GM23248 (cell line): ENCODE measurements around the gene ARF6. TPM values are rescaled to one million over a fixed set of nuclear protein-coding genes. Genes with fewer than 3 reads are reported as not detected.

Experiments
- DNase-seq: peaks from one replicate; pipeline ENCODE4 v3.0.0-alpha.2; 2015
- H2AFZ ChIP-seq: fragments of 200-600 bp; sonication (generic); 2 replicates; pipeline ENCODE4 v1.6.1; 2016; ENCODE audit warnings: antibody characterized with exemption
- H3F3A ChIP-seq: fragments of 200-600 bp; sonication (generic); 2 replicates; pipeline ENCODE4 v1.6.1; 2016; ENCODE audit warnings: mild to moderate bottlenecking, antibody characterized with exemption, mixed run types; ENCODE audit not compliant: insufficient read depth
- H3K27ac ChIP-seq: fragments of 200-600 bp; sonication (generic); 2 replicates; pipeline ENCODE4 v1.5.1; 2016; ENCODE audit warnings: mild to moderate bottlenecking
- H3K27me3 ChIP-seq: fragments of 200-600 bp; sonication (generic); replicated peaks from 2 replicates; pipeline ENCODE4 v1.6.1; 2016; ENCODE audit warnings: mild to moderate bottlenecking; ENCODE audit not compliant: insufficient read depth
- H3K36me3 ChIP-seq: fragments of 200-600 bp; sonication (generic); 2 replicates; pipeline ENCODE4 v1.6.1; 2016; ENCODE audit warnings: low read depth, mild to moderate bottlenecking
- H3K4me1 ChIP-seq: fragments of 200-600 bp; sonication (generic); 2 replicates; pipeline ENCODE4 v1.6.1; 2016; ENCODE audit warnings: mild to moderate bottlenecking; ENCODE audit not compliant: insufficient read depth
- H3K4me2 ChIP-seq: fragments of 200-600 bp; sonication (generic); one replicate; pipeline ENCODE4 v1.6.1; 2016; ENCODE audit warnings: mild to moderate bottlenecking; ENCODE audit not compliant: unreplicated experiment
- H3K4me3 ChIP-seq: fragments of 200-600 bp; sonication (generic); 2 replicates; pipeline ENCODE4 v1.5.1; 2016; ENCODE audit warnings: mild to moderate bottlenecking
- H3K79me2 ChIP-seq: fragments of 200-600 bp; sonication (generic); 2 replicates; pipeline ENCODE4 v1.6.1; 2016; ENCODE audit warnings: mild to moderate bottlenecking; ENCODE audit not compliant: insufficient read depth
- H3K9ac ChIP-seq: fragments of 200-600 bp; sonication (generic); 2 replicates; pipeline ENCODE4 v1.6.1; 2016; ENCODE audit warnings: mild to moderate bottlenecking
- H3K9me2 ChIP-seq: fragments of 200-600 bp; sonication (generic); 2 replicates; pipeline ENCODE4 v1.6.1; 2016; ENCODE audit warnings: mixed run types, mild to moderate bottlenecking, moderate library complexity; ENCODE audit not compliant: insufficient read depth
- H3K9me3 ChIP-seq: fragments of 200-600 bp; sonication (generic); one replicate; pipeline ENCODE4 v1.6.1; 2017; ENCODE audit warnings: low read depth
- H4K20me1 ChIP-seq: fragments of 200-600 bp; sonication (generic); 2 replicates; pipeline ENCODE4 v1.6.0; 2016; ENCODE audit not compliant: insufficient read depth
- EZH2 ChIP-seq: fragments of 200-600 bp; sonication (generic); IDR thresholded peaks from 2 replicates; pipeline ENCODE4 v1.6.1; 2018; ENCODE audit warnings: antibody characterized with exemption, mild to moderate bottlenecking; ENCODE audit not compliant: insufficient read depth, poor library complexity, severe bottlenecking
- EZH2phosphoT487 ChIP-seq: fragments of 200-600 bp; sonication (generic); IDR thresholded peaks from 2 replicates; pipeline ENCODE4 v1.6.1; 2018; ENCODE audit warnings: antibody characterized with exemption, moderate library complexity, mild to moderate bottlenecking, low read depth; ENCODE audit not compliant: insufficient read depth
- WGBS, 2 experiments: methylation state at CpG; one replicate each; pipeline ENCODE4 v1.1.6; 2015 to 2017; ENCODE audit warnings: low lambda C conversion rate in 2 of 2, low coverage in 1 of 2; ENCODE audit errors: missing lambda C conversion rate in 2 of 2; 5-methylcytosine and 5-hydroxymethylcytosine counted together
- in situ Hi-C: fragments of 300-500 bp; cut with MboI; formaldehyde crosslinking; loops from 2 replicates; pipeline ENCODE4 v1.15.0; 2020
- polyA plus RNA-seq: library from polyadenylated mRNA; unstranded; fragments of >200 nt; fragmentation: Nextera tagmentation; extraction: Ambion mirVana; gene quantifications from 2 replicates; pipeline ENCODE4 v1.2.1, GENCODE V29; 2016
- total RNA-seq: library from RNA; depleted of rRNA; stranded (reverse); fragments of >200 nt; shearing (Covaris generic); gene quantifications from 2 replicates; pipeline ENCODE4 v1.2.3, GENCODE V29; 2014

The ARF6 gene
- total and polyA plus RNA-seq, 2 experiments from 2014 or later = 92.5 to 120 TPM

DNA sequence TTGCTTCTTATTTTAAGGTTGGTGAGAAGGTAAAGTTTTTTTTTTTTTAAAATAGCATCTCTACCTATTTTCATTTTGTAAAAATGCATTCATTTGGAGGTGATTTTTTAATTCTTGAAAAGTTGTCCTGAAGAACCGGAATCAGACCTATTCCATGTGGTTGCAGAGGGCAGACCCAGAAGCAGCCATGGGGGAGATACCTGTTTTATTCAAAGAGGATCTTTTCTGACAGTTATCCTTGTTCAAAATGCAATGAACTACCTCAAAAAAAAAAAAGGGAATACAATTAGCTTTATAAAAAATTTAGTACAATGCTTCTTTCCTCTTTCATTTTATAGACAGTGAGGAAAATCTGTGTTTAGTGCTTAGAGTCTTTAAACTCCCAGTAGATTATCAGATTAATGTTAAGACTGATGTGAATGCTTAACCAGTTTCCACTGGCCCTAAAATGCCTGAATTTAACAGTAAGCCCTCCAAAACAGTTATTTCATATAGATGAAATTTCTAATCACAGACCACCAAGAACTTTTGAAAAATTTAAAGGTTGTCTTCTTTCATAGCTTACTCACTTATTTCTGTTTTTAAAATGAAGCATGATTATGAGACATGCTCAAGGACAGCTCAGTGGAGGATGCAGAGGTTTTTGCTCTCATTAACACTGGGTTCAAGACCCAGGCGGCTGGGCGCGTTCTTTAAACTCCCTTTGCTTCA, 31.7 kb upstream of the ARF6 start:
- H3K36me3 ChIP-seq = no peaks in the 10 kb centered on the region
- TF ChIP-seq EZH2 (no peak), EZH2phosphoT487 (no peak)
- H3K9me3 ChIP-seq = no peaks in the 10 kb centered on the region
- peak overlapping the region; percentile 98 for H3K4me3 ChIP-seq
- 22 to 25% methylated on average over 4 of the region's 4 CpGs for WGBS, 2 experiments
- peak overlapping the region; percentile 100 for H3K27ac ChIP-seq
- H3K4me1 ChIP-seq = peaks cover 20% of the 10 kb centered on the region
- no peaks in the 10 kb centered on the region for H3K27me3 ChIP-seq
- H3K9ac ChIP-seq = peak overlapping the region; percentile 99
- H3K79me2 ChIP-seq = peaks cover 21% of the 10 kb centered on the region
- no peaks in the 10 kb centered on the region for H3K9me2 ChIP-seq
- peaks cover 35% of the 10 kb centered on the region for H3F3A ChIP-seq
- H4K20me1 ChIP-seq = no peaks in the 10 kb centered on the region
- DNase-seq = peak; percentile 11
- H3K4me2 ChIP-seq = peak overlapping the region; percentile 85
- in situ Hi-C loops = loop anchor here (25.0 kb wide), 1 partner anchor 676 kb away; the partner anchor contains the start of gene MAP4K5
- peak overlapping the region; percentile 96 for H2AFZ ChIP-seq

DNA sequence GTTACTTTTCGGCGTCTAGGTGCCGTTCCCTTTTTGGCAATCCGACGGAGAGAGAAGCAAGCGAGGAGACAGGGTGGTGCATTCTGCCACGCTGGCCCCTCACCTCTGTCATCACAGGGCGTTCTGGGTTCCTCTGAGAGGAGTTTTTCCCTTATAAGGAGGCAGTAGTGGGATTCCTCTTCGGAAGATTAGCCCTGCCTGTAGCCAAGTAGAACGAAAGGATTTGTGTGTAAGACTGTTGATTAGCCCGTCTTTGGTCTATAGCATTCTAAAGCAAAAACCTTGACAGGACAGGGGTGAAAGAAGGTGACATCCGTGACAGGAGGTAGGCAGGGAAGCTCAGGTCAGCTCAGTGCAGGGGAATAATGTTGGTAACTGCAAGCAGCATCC, 31.2 kb upstream of the ARF6 start:
- Histone ChIP-seq H3K9me3 (no peaks in the 10 kb centered on the region), H4K20me1 (no peaks in the 10 kb centered on the region), H3K27me3 (no peaks in the 10 kb centered on the region), H3K9me2 (no peaks in the 10 kb centered on the region), H3K79me2 (peaks cover 21% of the 10 kb centered on the region), H3K36me3 (no peaks in the 10 kb centered on the region), H3K4me1 (peaks cover 20% of the 10 kb centered on the region), H3K27ac (peak overlapping the region; percentile 100), H2AFZ (peak overlapping the region; percentile 96), H3F3A (peaks cover 35% of the 10 kb centered on the region), H3K9ac (peak overlapping the region; percentile 99), H3K4me3 (peak overlapping the region; percentile 98), H3K4me2 (peak overlapping the region; percentile 85)
- in situ Hi-C loops = loop anchor here (25.0 kb wide), 1 partner anchor 676 kb away; the partner anchor contains the start of gene MAP4K5
- peak; percentile 86 for DNase-seq
- 0 to 1% methylated on average over 12 of the region's 12 CpGs for WGBS, 2 experiments
- TF ChIP-seq EZH2 = no peak
- TF ChIP-seq EZH2phosphoT487 = no peak

DNA sequence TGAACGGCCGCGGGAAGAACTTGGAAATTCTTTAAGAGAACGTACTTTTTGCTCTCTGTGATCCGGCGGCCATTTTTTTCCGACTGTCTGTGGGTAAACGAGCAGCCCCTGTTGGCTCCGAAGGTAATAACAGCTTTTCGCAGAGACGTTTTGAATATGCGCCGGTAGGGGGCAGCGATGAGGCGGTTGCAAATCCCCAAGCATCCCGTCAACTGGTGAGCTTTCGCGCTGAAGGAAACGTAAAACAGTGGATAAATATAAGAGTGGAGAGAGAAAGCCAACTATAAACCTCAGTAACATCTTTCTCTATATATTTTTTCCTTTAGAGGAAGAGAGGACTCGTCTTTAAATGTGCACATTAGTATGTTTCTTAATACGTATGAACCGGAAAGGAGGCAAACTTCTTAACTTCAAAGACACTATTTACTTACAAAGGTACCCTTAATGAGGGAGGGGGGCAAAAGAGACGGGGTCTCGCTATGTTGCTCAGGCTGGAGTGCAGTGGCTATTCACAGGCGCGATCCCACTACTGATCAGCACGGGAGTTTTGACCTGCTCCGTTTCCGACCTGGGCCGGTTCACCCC, 30.7 kb upstream of the ARF6 start:
- Histone ChIP-seq H3K27ac (peak overlapping the region; percentile 100), H3K27me3 (no peaks in the 10 kb centered on the region), H3K36me3 (no peaks in the 10 kb centered on the region), H3K9me2 (no peaks in the 10 kb centered on the region), H4K20me1 (no peaks in the 10 kb centered on the region), H3K4me2 (peak overlapping the region; percentile 85), H3K9ac (peak overlapping the region; percentile 99), H3F3A (peaks cover 35% of the 10 kb centered on the region), H3K79me2 (peaks cover 21% of the 10 kb centered on the region), H3K9me3 (no peaks in the 10 kb centered on the region), H3K4me1 (peaks cover 20% of the 10 kb centered on the region), H3K4me3 (peak overlapping the region; percentile 98), H2AFZ (peak overlapping the region; percentile 96)
- in situ Hi-C loops = loop anchor here (25.0 kb wide), 1 partner anchor 675 kb away; the partner anchor contains the start of gene MAP4K5
- TF ChIP-seq EZH2 = no peak
- no peak for TF ChIP-seq EZH2phosphoT487
- WGBS, 2 experiments = 0 to 1% methylated on average over 27 to 28 of the region's 30 CpGs
- peak; percentile 89 for DNase-seq

DNA sequence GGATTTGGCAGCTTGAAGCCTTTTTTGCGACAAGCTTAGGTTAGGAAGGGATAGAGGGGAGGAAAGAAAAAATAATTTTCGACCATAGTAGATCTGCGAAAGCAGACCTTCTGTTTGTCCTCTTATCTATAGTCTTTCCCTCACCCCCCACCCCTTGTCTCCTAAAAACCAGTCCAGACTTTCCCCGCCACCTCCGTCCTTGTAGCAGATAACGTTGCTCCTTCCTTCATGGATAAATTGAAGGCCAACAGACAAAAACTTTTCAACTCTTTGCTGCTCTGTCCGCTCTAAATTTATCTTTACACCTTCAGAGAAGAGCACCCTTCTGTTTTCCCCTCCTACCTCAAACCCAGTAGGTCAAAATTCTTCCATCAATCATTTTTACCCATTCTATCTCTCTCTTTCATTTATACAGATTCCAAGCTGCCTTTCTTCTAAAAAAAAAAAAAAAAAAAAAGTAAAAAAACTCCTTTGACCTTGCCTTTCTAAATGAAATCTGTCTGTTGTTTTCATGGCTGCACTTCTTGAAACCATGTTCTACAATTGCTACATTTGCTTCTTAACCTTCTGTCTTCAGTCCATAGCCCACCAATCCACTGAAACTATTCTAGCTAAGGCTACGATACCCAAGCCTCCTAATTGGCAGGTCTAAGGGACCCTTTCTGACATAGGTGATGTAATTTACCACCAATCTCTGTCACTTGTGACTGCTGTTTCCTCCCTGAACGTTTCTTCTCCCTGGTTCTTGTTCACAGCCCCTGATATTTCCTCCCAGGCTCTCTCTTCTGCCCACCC, 29.2 kb upstream of the ARF6 start:
- no peak for TF ChIP-seq EZH2
- TF ChIP-seq EZH2phosphoT487 = no peak
- WGBS, 2 experiments = 16% methylated on average over 9 of the region's 9 CpGs
- DNase-seq = peak; percentile 31

More for the DNA sequence above, 29.2 kb upstream of the ARF6 start:
- Histone ChIP-seq H3K4me2 (peak overlapping the region; percentile 97), H3K9me3 (no peaks in the 10 kb centered on the region), H3K9me2 (no peaks in the 10 kb centered on the region), H3F3A (peaks cover 37% of the 10 kb centered on the region), H3K4me1 (peaks cover 27% of the 10 kb centered on the region), H4K20me1 (no peaks in the 10 kb centered on the region), H3K27ac (peak overlapping the region; percentile 100), H3K79me2 (peaks cover 21% of the 10 kb centered on the region), H3K27me3 (no peaks in the 10 kb centered on the region), H3K9ac (peak overlapping the region; percentile 96), H3K36me3 (no peaks in the 10 kb centered on the region), H2AFZ (peak overlapping the region; percentile 96), H3K4me3 (peak overlapping the region; percentile 98)
- in situ Hi-C loops = loop anchor here (25.0 kb wide), 1 partner anchor 674 kb away; the partner anchor contains the start of gene MAP4K5
